Peyer's patch (tissue), 4 donors: ENCODE measurements around the gene TMA7.

Source experiments
- POLR2A ChIP-seq, 2 donors: fragments of 450-650 bp; IDR thresholded peaks; one replicate each; pipeline ENCODE4 v1.5.1; 2017; ENCODE audit warnings: antibody characterized with exemption in 2 of 2, mild to moderate bottlenecking in 2 of 2, moderate library complexity in 2 of 2
- TF ChIP-seq, protein P1 (sequence below), 6 experiments: fragments of 450-650 bp in 4 of 6; fragments of 200-600 bp in 2 of 6; sonication (generic) in 1 of 6; IDR thresholded peaks; one replicate each; pipeline ENCODE4 v1.5.1; 2017 to 2019; ENCODE audit warnings: antibody characterized with exemption in 6 of 6, mild to moderate bottlenecking in 3 of 6, moderate library complexity in 1 of 6

DNA sequence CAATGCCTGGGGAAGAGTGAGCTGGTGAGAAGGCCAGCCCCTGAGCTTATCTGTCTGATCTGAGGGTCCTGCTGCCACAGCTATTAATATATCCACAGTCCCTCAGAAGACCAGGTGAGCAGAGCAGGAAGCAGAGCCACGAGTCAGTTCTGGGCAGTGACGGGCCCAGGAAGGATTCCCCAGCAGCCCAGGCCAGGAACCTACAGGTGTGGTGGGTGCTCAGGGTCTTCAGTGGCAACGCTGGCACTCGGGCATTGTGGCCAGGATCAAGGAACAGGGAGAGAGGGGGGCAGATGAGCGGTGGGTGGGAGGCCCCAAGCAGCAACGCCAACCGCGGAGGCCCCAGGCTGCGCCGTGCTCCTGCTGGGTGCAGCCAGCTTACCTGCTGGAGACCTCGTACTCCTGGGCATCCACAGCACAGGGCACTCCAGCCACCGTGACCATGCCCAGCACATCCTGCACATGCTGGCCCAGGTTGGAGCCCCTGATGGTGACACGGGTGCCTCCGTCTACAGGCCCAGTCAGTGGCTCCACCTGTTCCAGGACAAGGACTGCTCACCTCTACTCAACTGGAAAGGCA lies 22.4 kb upstream of the TMA7 start:
- TF ChIP-seq, protein P1, sequence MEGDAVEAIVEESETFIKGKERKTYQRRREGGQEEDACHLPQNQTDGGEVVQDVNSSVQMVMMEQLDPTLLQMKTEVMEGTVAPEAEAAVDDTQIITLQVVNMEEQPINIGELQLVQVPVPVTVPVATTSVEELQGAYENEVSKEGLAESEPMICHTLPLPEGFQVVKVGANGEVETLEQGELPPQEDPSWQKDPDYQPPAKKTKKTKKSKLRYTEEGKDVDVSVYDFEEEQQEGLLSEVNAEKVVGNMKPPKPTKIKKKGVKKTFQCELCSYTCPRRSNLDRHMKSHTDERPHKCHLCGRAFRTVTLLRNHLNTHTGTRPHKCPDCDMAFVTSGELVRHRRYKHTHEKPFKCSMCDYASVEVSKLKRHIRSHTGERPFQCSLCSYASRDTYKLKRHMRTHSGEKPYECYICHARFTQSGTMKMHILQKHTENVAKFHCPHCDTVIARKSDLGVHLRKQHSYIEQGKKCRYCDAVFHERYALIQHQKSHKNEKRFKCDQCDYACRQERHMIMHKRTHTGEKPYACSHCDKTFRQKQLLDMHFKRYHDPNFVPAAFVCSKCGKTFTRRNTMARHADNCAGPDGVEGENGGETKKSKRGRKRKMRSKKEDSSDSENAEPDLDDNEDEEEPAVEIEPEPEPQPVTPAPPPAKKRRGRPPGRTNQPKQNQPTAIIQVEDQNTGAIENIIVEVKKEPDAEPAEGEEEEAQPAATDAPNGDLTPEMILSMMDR (IDR thresholded peaks at IDR 0.05): no peak
- no peak for TF ChIP-seq POLR2A (IDR thresholded peaks at IDR 0.05)
